ENCODE measurements around the gene MOXD1. TPM values are rescaled to one million over a fixed set of nuclear protein-coding genes. Genes with fewer than 3 reads are reported as not detected.

Gene MOXD1
- polyA plus RNA-seq, 4 donors: 0.45 to 5.3 (median 2.2) TPM

DNA sequence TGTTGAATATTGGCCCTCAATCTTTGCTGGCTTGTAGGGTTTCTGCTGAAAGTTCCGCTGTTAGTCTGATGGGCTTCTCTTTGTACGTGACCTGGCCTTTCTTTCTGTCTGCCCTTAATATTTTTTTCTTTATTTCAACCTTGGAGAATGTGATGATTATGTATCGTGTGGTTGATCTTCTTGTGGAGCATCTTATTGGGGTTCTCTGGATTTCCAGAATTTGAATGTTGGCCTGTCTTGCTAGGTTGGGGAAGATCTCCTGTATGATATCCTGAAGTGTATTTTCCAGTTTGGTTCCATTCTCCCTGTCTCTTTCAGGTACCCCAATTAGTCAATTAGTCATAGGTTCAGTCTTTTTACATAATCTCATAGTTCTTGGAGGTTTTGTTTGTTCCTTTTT, 22.6 kb upstream of the MOXD1 start:
- no peak for FAIRE-seq
- 91 to 96% (median 95%) methylated on average over 3 of the region's 3 CpGs for WGBS, 3 donors
- H3K36me3 ChIP-seq (ENCODE audit: control insufficient read depth in 3 of 3, insufficient read depth in 2 of 3, low read depth in 1 of 3, low read length in 3 of 3): no peaks in the 10 kb centered on the region

DNA sequence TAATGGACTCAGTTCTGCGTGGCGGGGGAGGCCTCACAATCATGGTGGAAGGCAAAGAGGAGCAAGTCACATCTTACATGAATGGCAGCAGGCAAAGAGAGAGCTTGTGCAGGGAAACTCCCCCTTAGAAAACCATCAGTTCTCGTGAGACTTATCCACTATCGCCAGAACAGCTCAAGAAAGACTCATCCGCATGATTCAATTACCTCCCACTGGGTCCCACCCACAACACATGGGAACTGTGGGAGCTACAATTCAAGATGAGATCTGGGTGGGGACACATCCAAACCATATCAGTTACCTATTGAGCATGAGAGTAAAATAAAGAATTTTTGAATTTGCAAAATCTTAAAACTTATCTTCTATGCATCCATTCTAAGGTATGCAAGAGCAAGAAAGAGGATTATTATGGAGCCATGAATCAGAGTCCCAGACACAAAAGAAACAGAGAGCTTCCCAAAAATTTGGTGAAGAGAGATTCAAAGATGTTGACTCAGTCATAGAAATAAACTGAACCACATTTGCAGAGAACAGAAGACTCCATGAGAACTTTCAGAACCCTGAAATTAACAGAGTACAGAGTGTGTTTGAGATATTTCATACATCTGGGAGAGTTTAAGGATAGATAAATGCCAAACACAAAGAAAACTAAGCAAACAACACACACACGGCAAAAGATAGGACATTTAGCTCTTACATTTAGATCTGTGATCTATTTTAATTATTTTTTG, 17.1 kb upstream of the MOXD1 start:
- no peaks in the 10 kb centered on the region for H3K4me1 ChIP-seq (ENCODE audit: control insufficient read depth in 3 of 3, insufficient read depth in 2 of 3, low read depth in 1 of 3, low read length in 2 of 3)
- H3K27me3 ChIP-seq (ENCODE audit: control insufficient read depth in 3 of 3, insufficient read depth in 3 of 3, low read length in 3 of 3): peaks cover 0 to 5% (median 0%) of the 10 kb centered on the region in 3 donors
- peaks cover 0 to 10% of the 10 kb centered on the region in 2 donors for H3K9me3 ChIP-seq (ENCODE audit: control insufficient read depth in 2 of 2, insufficient read depth in 1 of 2, low read depth in 1 of 2, low read length in 1 of 2)
- 81 to 90% (median 84%) methylated on average over 6 of the region's 6 CpGs for WGBS, 3 donors
- no peak overlapping the region for H3K4me3 ChIP-seq (ENCODE audit: low read depth in 1 of 3, low read length in 3 of 3)
- H3K27ac ChIP-seq (ENCODE audit: low read depth in 1 of 3, low read length in 2 of 3): no peak overlapping the region
- no peak for FAIRE-seq
- H3K36me3 ChIP-seq (ENCODE audit: control insufficient read depth in 3 of 3, insufficient read depth in 2 of 3, low read depth in 1 of 3, low read length in 3 of 3): no peaks in the 10 kb centered on the region
- DNase-seq: no peak

More for the DNA sequence above, 22.6 kb upstream of the MOXD1 start:
- Histone ChIP-seq H3K27me3 (ENCODE audit: control insufficient read depth in 3 of 3, insufficient read depth in 3 of 3, low read length in 3 of 3) (no peaks in the 10 kb centered on the region), H3K9me3 (ENCODE audit: control insufficient read depth in 2 of 2, insufficient read depth in 1 of 2, low read depth in 1 of 2, low read length in 1 of 2) (no peaks in the 10 kb centered on the region), H3K4me1 (ENCODE audit: control insufficient read depth in 3 of 3, insufficient read depth in 2 of 3, low read depth in 1 of 3, low read length in 2 of 3) (no peaks in the 10 kb centered on the region), H3K27ac (ENCODE audit: low read depth in 1 of 3, low read length in 2 of 3) (no peak overlapping the region), H3K4me3 (ENCODE audit: low read depth in 1 of 3, low read length in 3 of 3) (no peak overlapping the region)
- no peak for DNase-seq

DNA sequence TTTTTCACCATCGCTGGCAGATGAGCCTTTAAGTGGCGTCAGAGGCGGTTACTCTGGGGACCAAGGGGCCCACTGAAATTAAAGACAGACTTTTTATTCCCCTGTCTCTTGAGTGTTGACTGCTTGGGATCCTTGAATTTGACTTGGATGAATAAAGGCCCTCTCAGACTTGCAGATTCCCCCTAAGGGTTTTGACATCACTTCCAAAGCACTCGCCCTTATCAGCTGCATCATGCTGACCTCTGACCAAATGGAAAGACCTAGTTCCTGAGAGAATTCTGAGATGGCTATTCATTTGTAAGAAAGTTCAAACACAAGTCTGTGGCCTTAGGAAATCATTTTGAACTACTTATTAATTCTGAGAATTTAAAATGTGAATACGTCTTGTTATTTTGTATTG, 13.5 kb upstream of the MOXD1 start:
- Histone ChIP-seq H3K36me3 (ENCODE audit: control insufficient read depth in 3 of 3, insufficient read depth in 2 of 3, low read depth in 1 of 3, low read length in 3 of 3) (no peaks in the 10 kb centered on the region), H3K27me3 (ENCODE audit: control insufficient read depth in 3 of 3, insufficient read depth in 3 of 3, low read length in 3 of 3) (peaks cover 0 to 8% (median 1%) of the 10 kb centered on the region in 3 donors), H3K27ac (ENCODE audit: low read depth in 1 of 3, low read length in 2 of 3) (no peak overlapping the region), H3K4me3 (ENCODE audit: low read depth in 1 of 3, low read length in 3 of 3) (no peak overlapping the region), H3K9me3 (ENCODE audit: control insufficient read depth in 2 of 2, insufficient read depth in 1 of 2, low read depth in 1 of 2, low read length in 1 of 2) (peaks cover 0 to 10% of the 10 kb centered on the region in 2 donors), H3K4me1 (ENCODE audit: control insufficient read depth in 3 of 3, insufficient read depth in 2 of 3, low read depth in 1 of 3, low read length in 2 of 3) (no peaks in the 10 kb centered on the region)
- no peak for DNase-seq
- 77 to 85% (median 85%) methylated on average over 5 of the region's 5 CpGs for WGBS, 3 donors
- no peak for FAIRE-seq

DNA sequence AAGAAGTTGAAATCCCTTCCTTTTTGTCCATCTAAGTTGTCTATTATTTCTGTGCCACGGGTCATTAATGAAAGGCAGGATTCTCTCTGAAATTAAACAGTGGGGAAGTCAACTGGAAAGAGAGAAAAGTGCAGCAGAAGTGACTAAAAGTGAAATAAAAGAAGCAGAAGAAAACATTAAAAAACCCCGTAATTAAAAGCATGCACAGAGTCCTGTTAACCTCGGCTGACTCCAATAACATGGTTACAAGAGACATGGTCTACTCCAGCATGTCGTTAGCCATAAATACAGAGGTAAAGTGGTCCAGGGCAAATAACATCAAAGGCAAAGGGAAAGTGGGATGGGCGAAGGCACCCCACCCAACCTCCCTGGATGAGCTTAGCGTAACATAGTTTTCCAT, 13.0 kb upstream of the MOXD1 start:
- FAIRE-seq (no peak), DNase-seq (no peak)
- Histone ChIP-seq H3K27ac (ENCODE audit: low read depth in 1 of 3, low read length in 2 of 3) (no peak overlapping the region), H3K4me3 (ENCODE audit: low read depth in 1 of 3, low read length in 3 of 3) (no peak overlapping the region), H3K9me3 (ENCODE audit: control insufficient read depth in 2 of 2, insufficient read depth in 1 of 2, low read depth in 1 of 2, low read length in 1 of 2) (peaks cover 0 to 10% of the 10 kb centered on the region in 2 donors), H3K36me3 (ENCODE audit: control insufficient read depth in 3 of 3, insufficient read depth in 2 of 3, low read depth in 1 of 3, low read length in 3 of 3) (no peaks in the 10 kb centered on the region), H3K4me1 (ENCODE audit: control insufficient read depth in 3 of 3, insufficient read depth in 2 of 3, low read depth in 1 of 3, low read length in 2 of 3) (no peaks in the 10 kb centered on the region), H3K27me3 (ENCODE audit: control insufficient read depth in 3 of 3, insufficient read depth in 3 of 3, low read length in 3 of 3) (peaks cover 0 to 8% (median 1%) of the 10 kb centered on the region in 3 donors)
- 70 to 76% (median 72%) methylated on average over 6 of the region's 6 CpGs for WGBS, 3 donors

DNA sequence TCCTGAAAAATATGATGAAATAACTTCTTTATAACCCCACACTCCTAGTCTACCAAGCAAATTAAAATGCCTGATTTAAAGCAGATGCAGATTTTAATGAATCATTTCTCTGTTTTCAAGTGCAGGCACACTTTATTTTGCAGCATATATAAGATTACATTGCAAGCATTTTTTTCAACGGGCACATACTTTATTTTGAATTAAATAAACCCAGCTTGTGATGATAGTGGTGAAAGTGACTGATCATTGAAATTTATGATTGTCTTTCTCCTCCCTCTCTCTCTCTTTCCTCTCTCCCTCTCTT, 12.2 kb upstream of the MOXD1 start:
- Histone ChIP-seq H3K27me3 (ENCODE audit: control insufficient read depth in 3 of 3, insufficient read depth in 3 of 3, low read length in 3 of 3) (peaks cover 0 to 8% (median 1%) of the 10 kb centered on the region in 3 donors), H3K9me3 (ENCODE audit: control insufficient read depth in 2 of 2, insufficient read depth in 1 of 2, low read depth in 1 of 2, low read length in 1 of 2) (peaks cover 0 to 10% of the 10 kb centered on the region in 2 donors), H3K36me3 (ENCODE audit: control insufficient read depth in 3 of 3, insufficient read depth in 2 of 3, low read depth in 1 of 3, low read length in 3 of 3) (no peaks in the 10 kb centered on the region), H3K4me3 (ENCODE audit: low read depth in 1 of 3, low read length in 3 of 3) (no peak overlapping the region), H3K27ac (ENCODE audit: low read depth in 1 of 3, low read length in 2 of 3) (no peak overlapping the region), H3K4me1 (ENCODE audit: control insufficient read depth in 3 of 3, insufficient read depth in 2 of 3, low read depth in 1 of 3, low read length in 2 of 3) (no peaks in the 10 kb centered on the region)
- DNase-seq: no peak
- no peak for FAIRE-seq
- WGBS, 3 donors: 68 to 70% (median 68%) methylated on average over 1 of the region's 1 CpG

DNA sequence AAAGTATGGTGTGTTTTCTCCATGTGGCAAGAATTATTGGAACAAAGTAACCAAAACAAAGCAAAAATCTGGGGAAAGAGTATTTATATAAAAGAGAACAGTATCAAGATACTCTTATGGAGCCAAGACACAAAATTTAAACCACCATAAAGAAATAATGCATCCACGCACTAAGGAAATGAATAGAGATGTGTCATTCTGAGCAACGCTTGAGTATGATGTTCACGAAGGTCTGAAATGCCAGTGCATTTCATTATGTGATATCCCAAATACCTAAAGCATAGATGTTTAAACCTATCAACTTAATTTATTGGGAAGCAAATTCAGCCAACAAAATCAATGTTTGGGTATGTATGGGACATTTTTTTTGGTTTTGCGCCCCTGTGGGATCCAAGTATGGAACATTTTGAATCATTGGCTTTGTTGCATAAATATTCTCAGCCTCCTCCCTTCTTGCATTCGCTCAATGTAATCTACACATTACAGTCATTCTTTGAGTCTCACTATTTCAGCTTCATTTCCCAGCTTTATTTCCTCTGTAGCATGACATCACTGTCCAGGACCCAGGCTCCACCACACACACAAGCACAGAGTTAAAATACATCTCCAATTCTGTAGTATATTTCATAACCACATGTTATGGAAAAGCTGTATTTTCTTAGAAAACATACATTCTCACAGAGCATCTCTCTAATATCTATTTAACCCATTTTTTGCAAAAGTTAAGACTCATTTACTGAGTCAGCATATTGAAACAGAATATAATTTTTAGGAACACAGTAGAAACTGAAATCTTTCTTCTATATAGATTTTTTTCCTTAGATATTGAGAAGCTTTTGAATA, 11.6 kb upstream of the MOXD1 start:
- Histone ChIP-seq H3K36me3 (ENCODE audit: control insufficient read depth in 3 of 3, insufficient read depth in 2 of 3, low read depth in 1 of 3, low read length in 3 of 3) (no peaks in the 10 kb centered on the region), H3K27me3 (ENCODE audit: control insufficient read depth in 3 of 3, insufficient read depth in 3 of 3, low read length in 3 of 3) (peaks cover 0 to 8% (median 1%) of the 10 kb centered on the region in 3 donors), H3K27ac (ENCODE audit: low read depth in 1 of 3, low read length in 2 of 3) (no peak overlapping the region), H3K4me1 (ENCODE audit: control insufficient read depth in 3 of 3, insufficient read depth in 2 of 3, low read depth in 1 of 3, low read length in 2 of 3) (no peaks in the 10 kb centered on the region), H3K9me3 (ENCODE audit: control insufficient read depth in 2 of 2, insufficient read depth in 1 of 2, low read depth in 1 of 2, low read length in 1 of 2) (peaks cover 0 to 10% of the 10 kb centered on the region in 2 donors), H3K4me3 (ENCODE audit: low read depth in 1 of 3, low read length in 3 of 3) (no peak overlapping the region)
- FAIRE-seq (no peak), DNase-seq (no peak)
- 86 to 92% (median 88%) methylated on average over 5 of the region's 5 CpGs for WGBS, 3 donors

DNA sequence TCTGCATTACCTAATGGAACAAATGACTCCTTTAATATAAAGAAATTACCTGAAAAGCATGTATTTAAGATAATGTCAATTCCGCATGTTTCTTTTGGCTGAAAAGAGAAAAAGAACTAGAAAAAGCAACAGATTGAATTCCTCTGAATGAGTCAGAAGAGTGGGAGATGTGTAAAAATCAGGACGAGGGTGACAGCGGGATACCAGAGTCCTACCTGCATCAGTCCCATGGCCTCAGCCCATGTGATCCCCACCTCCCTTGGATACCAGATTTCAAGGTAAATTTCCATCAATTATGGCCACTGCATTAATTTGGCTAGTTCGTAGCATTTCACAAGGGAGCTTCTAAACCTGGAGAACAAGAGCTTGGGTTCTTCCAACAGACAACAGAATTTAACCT, 10.0 kb upstream of the MOXD1 start:
- Histone ChIP-seq H3K4me1 (ENCODE audit: control insufficient read depth in 3 of 3, insufficient read depth in 2 of 3, low read depth in 1 of 3, low read length in 2 of 3) (no peaks in the 10 kb centered on the region), H3K27ac (ENCODE audit: low read depth in 1 of 3, low read length in 2 of 3) (no peak overlapping the region), H3K9me3 (ENCODE audit: control insufficient read depth in 2 of 2, insufficient read depth in 1 of 2, low read depth in 1 of 2, low read length in 1 of 2) (peaks cover 0 to 4% of the 10 kb centered on the region in 2 donors), H3K36me3 (ENCODE audit: control insufficient read depth in 3 of 3, insufficient read depth in 2 of 3, low read depth in 1 of 3, low read length in 3 of 3) (no peaks in the 10 kb centered on the region), H3K4me3 (ENCODE audit: low read depth in 1 of 3, low read length in 3 of 3) (no peak overlapping the region), H3K27me3 (ENCODE audit: control insufficient read depth in 3 of 3, insufficient read depth in 3 of 3, low read length in 3 of 3) (peaks cover 0 to 8% (median 1%) of the 10 kb centered on the region in 3 donors)
- 87 to 91% (median 91%) methylated on average over 4 of the region's 4 CpGs for WGBS, 3 donors
- DNase-seq: no peak
- no peak for FAIRE-seq

DNA sequence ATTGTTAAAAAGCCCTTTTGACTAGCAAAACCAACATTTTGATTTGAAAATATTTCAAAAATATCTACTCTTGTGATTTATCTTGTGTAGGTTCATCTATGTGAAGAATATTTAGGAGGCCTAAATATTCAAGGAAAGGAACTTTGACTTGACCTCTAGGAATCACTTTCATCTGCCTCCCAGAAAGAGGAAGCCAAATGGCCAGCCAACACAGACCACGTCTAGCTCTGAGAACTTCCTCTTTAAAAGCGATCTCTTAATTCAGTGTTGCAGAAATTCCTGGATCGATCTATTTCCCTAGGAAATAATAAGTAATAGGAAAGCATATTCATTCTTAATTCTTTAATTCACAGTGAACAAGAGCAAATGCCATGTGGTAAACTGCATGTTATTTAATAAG, 9.6 kb upstream of the MOXD1 start:
- no peaks in the 10 kb centered on the region for H3K9me3 ChIP-seq (ENCODE audit: control insufficient read depth in 2 of 2, insufficient read depth in 1 of 2, low read depth in 1 of 2, low read length in 1 of 2)
- DNase-seq: no peak
- peaks cover 0 to 8% (median 1%) of the 10 kb centered on the region in 3 donors for H3K27me3 ChIP-seq (ENCODE audit: control insufficient read depth in 3 of 3, insufficient read depth in 3 of 3, low read length in 3 of 3)
- no peak overlapping the region for H3K27ac ChIP-seq (ENCODE audit: low read depth in 1 of 3, low read length in 2 of 3)
- no peaks in the 10 kb centered on the region for H3K4me1 ChIP-seq (ENCODE audit: control insufficient read depth in 3 of 3, insufficient read depth in 2 of 3, low read depth in 1 of 3, low read length in 2 of 3)
- H3K36me3 ChIP-seq (ENCODE audit: control insufficient read depth in 3 of 3, insufficient read depth in 2 of 3, low read depth in 1 of 3, low read length in 3 of 3): no peaks in the 10 kb centered on the region
- FAIRE-seq: no peak
- 70 to 84% (median 76%) methylated on average over 3 of the region's 3 CpGs for WGBS, 3 donors
- H3K4me3 ChIP-seq (ENCODE audit: low read depth in 1 of 3, low read length in 3 of 3): no peak overlapping the region
